Measurements from ENCODE around the gene PRCC. TPM values are rescaled to one million over a fixed set of nuclear protein-coding genes. Genes with fewer than 3 reads are reported as not detected.

Gene PRCC
- total RNA-seq, 6 experiments from 2014 or later, result 67.0 to 79.3 (median 71.5) TPM

- H3K36me3 Mint-ChIP-seq (ENCODE audit: low read depth), result peaks cover 45% of the 10 kb centered on the region
- DNase-seq, result no peak
- H3K4me1 Mint-ChIP-seq (ENCODE audit: low read depth), result peaks cover 67% of the 10 kb centered on the region
- peak overlapping the region; percentile 98 for H3K4me3 Mint-ChIP-seq
- no peaks in the 10 kb centered on the region for H3K9me3 Mint-ChIP-seq
- peaks cover 2% of the 10 kb centered on the region; the same call in 1 of the 2 replicates for H3K27me3 Mint-ChIP-seq (ENCODE audit: insufficient read depth)
- H3K27ac Mint-ChIP-seq, result peak overlapping the region; percentile 98
- TF ChIP-seq, protein P1, sequence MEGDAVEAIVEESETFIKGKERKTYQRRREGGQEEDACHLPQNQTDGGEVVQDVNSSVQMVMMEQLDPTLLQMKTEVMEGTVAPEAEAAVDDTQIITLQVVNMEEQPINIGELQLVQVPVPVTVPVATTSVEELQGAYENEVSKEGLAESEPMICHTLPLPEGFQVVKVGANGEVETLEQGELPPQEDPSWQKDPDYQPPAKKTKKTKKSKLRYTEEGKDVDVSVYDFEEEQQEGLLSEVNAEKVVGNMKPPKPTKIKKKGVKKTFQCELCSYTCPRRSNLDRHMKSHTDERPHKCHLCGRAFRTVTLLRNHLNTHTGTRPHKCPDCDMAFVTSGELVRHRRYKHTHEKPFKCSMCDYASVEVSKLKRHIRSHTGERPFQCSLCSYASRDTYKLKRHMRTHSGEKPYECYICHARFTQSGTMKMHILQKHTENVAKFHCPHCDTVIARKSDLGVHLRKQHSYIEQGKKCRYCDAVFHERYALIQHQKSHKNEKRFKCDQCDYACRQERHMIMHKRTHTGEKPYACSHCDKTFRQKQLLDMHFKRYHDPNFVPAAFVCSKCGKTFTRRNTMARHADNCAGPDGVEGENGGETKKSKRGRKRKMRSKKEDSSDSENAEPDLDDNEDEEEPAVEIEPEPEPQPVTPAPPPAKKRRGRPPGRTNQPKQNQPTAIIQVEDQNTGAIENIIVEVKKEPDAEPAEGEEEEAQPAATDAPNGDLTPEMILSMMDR (IDR thresholded peaks at IDR 0.05), result no peak
Observed at GRCh38 chr1:156745881-156746280, 21.5 kb upstream of the PRCC start.

DNA sequence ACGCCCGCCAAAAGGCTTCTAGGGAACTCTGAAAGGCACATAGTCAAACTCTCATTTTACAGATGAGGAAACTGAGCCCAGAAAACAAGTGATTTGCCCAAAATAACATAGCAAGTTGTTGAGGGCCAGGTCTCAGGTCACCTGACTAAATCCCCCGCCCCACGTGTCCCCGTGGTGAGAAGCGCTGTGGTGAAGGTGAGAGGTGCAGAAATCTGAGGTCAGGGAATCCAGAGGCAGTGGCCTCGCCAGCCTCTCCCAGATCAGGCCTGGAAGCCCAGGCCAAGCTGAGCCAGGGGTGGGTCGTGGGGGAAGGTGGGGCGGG is 21.0 kb upstream of the PRCC start:
- H3K27me3 Mint-ChIP-seq (ENCODE audit: insufficient read depth), result no peaks in the 10 kb centered on the region; the same call in 1 of the 2 replicates
- H3K27ac Mint-ChIP-seq, result peak overlapping the region; percentile 98
- peaks cover 63% of the 10 kb centered on the region for H3K4me1 Mint-ChIP-seq (ENCODE audit: low read depth)
- H3K36me3 Mint-ChIP-seq (ENCODE audit: low read depth), result peaks cover 41% of the 10 kb centered on the region
- TF ChIP-seq, protein P1 (IDR thresholded peaks at IDR 0.05), result no peak
- no peaks in the 10 kb centered on the region for H3K9me3 Mint-ChIP-seq
- DNase-seq, result no peak
- peak overlapping the region; percentile 98 for H3K4me3 Mint-ChIP-seq

DNA sequence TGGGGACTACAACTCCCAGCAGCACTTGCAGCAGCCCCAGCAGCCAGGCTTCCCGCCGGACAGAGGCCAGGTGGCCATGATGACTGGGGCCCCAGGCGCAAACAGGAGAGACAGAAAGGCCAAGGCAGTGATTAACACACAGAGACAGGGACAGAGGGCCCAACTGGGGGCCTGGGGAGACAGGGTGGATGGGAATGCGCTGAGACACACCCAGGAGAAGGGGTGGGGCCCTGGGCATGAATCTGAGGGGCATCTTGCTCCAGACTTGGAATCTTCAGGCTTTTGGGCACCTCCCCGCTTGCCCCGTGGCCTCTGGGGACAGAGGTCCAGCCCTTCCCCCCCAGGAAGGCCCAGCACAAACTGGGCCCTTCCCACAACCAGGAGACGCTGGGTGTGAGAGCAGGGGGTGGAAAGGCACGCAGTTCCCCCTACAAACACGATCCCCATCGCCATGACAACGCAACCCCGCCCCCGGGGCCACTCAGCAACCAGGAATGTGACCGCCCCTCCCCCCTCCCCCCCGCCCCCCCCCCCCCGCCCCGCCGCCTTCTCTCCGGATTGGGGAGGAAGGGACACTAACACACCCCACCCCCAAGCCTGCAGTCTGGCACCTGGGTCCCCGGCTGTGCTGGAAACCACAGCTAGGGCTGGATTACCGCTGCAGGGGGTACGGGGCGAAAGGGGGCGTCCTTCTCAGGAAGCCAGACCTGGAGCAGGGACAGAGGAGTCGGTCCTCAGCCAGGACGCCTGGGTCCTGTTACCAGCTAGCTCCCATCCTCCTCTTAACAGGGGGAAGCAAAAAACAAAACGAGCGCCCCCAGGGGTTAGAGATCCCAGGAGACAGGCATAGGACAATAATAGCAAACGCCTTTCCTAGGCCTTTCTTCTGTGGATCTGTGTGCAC is 20.4 kb upstream of the PRCC start:
- Mint-ChIP-seq H3K4me1 (ENCODE audit: low read depth) (peaks cover 57% of the 10 kb centered on the region), H3K36me3 (ENCODE audit: low read depth) (peaks cover 35% of the 10 kb centered on the region), H3K4me3 (peak overlapping the region; percentile 98), H3K27me3 (ENCODE audit: insufficient read depth) (no peaks in the 10 kb centered on the region; the same call in 1 of the 2 replicates), H3K9me3 (no peaks in the 10 kb centered on the region), H3K27ac (peak overlapping the region; percentile 98)
- peak; percentile 91 for DNase-seq
- TF ChIP-seq, protein P1 (IDR thresholded peaks at IDR 0.05), result peak; percentile 64

- Mint-ChIP-seq H3K4me1 (ENCODE audit: low read depth) (peaks cover 62% of the 10 kb centered on the region), H3K36me3 (ENCODE audit: low read depth) (peaks cover 28% of the 10 kb centered on the region), H3K27me3 (ENCODE audit: insufficient read depth) (no peaks in the 10 kb centered on the region; the same call in 1 of the 2 replicates), H3K9me3 (no peaks in the 10 kb centered on the region), H3K4me3 (peak overlapping the region; percentile 98), H3K27ac (peak overlapping the region; percentile 98)
- DNase-seq, result no peak
- TF ChIP-seq, protein P1 (IDR thresholded peaks at IDR 0.05), result no peak
Observed at GRCh38 chr1:156747742-156748669, 19.3 kb upstream of the PRCC start.

GRCh38 chr1:156748670-156749418 is 18.5 kb upstream of the PRCC start:
- peak overlapping the region; percentile 98 for H3K27ac Mint-ChIP-seq
- H3K4me1 Mint-ChIP-seq (ENCODE audit: low read depth), result peaks cover 65% of the 10 kb centered on the region
- peaks cover 28% of the 10 kb centered on the region for H3K36me3 Mint-ChIP-seq (ENCODE audit: low read depth)
- no peaks in the 10 kb centered on the region for H3K9me3 Mint-ChIP-seq
- TF ChIP-seq, protein P1 (IDR thresholded peaks at IDR 0.05), result no peak
- no peaks in the 10 kb centered on the region; the same call in 1 of the 2 replicates for H3K27me3 Mint-ChIP-seq (ENCODE audit: insufficient read depth)
- DNase-seq, result no peak
- H3K4me3 Mint-ChIP-seq, result peak overlapping the region; percentile 98

Measured in HFFc6 (cell line).